Ureter (tissue), 1 donor: ENCODE measurements around the gene IFT52. TPM values are rescaled to one million over a fixed set of nuclear protein-coding genes. Genes with fewer than 3 reads are reported as not detected.
"Not testable (repeated sequence)": the region's sequence is repeated elsewhere in the genome, so short reads cannot be mapped to it uniquely, and the experiment has no call there.

Experiments used
- DNase-seq: peaks from one replicate; pipeline ENCODE4 v3.0.0-alpha.2; 2020; ENCODE audit warnings: low spot score
- total RNA-seq: library from RNA; stranded (reverse); gene quantifications from one replicate; pipeline ENCODE4 v1.2.4, GENCODE V29; 2023
- donor health status: DM: yes; HTN: yes; CAD: no.

IFT52 gene
- total RNA-seq, 1 donor from 2014 or later = 33.9 TPM

DNA sequence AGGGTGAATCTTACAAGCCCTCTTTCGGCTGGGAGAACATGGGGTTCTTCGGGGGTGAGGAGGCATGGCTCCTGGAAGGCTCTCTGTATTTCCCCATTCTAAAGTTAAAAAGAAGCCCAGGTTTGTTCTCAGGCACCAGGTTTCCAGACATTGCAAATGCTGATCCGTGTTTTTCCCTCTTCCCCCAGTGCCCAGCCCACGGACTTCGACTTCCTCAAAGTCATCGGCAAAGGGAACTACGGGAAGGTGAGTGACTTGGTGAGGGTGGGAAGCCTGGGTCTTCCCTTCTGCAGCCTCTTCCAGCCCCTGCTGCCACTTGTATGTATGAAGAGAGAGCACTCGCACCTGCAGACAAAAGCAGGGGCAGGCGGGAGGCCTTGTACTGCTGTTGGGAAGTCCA, 23.3 kb upstream of the IFT52 start:
- DNase-seq = no peak

DNA sequence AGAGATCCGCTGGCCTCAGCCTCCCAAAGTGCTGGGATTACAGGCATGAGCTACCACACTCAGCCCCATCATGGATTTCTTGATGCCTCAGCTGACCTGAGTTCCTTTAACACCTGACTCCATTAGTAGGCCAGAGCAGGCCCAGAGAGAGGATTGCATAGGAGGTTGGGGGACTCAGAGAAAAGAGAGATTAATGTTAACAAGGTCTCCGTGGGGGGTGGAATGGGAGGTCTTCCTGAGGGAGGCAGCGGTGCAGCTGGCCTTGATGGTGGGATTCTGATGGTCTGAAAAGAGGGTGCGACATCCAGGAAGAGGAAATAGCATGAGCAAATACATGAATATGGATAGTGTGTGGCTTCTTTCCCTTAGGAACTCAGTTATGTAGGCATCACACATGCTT, 22.0 kb upstream of the IFT52 start:
- DNase-seq = no peak

DNA sequence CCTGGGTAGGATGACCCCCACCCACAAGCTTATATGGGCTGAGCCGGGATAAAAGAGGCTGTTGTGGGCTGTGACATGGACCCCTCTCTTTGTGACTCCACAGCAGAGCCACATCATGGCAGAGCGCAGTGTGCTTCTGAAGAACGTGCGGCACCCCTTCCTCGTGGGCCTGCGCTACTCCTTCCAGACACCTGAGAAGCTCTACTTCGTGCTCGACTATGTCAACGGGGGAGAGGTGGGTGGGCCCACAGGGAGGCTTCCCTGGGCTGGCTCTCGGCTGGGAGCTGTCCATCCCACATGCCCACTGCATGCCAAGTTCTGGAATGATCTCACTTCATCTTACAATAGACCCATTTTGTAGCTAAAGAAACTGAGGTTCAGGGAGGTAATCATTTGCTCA, 21.5 kb upstream of the IFT52 start:
- no peak for DNase-seq

DNA sequence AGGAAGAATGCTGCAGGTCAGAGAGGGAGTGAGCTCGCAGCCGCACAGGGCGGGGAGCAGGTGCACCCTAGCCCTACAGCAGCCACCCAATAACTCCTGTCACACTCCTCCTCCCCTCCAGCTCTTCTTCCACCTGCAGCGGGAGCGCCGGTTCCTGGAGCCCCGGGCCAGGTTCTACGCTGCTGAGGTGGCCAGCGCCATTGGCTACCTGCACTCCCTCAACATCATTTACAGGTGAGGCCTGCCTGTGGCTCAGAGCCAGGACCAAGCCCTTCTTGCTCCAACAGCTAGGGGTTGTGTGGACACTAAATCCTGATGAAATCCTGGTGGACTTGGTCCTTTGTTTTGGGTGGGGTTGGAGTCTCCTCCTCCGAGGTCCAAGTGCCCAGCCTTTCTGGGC, 20.2 kb upstream of the IFT52 start:
- no peak for DNase-seq

DNA sequence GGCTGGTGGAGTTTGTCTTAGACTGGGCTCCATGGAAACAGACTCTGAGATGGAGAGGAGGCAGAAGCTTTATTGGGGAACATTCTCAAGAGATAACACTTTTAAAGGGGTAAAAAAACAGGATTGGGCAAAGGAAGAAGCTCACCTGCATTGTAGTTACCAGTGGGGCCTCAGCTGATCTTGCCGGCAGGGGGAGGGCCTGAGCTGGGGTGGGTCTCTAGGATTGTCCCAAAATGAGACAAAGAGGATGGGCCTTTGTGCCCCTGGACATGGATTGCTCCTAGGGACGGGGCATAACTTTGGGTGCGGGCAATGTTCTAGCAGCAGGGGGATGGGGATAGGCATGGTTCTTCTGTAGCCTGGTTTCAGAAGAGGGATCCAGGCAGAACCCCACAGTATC, 19.4 kb upstream of the IFT52 start:
- DNase-seq = no peak

DNA sequence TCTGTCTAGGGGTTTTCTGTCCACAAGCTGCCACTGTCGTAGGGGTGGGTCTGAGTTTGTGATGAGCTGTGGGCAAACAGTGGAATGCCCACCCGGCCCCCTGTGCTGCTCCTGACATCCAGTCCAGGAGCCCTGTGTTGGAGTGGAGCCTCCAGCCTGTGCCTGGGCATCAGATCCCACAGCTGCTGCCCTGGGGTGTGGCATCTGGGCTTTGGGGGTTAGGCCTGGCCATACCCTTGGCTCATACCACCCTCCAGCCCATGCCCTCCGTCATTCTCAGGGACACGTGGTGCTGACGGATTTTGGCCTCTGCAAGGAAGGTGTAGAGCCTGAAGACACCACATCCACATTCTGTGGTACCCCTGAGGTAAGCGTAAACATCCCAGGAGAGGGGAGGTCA, 19.0 kb upstream of the IFT52 start:
- DNase-seq = no peak

DNA sequence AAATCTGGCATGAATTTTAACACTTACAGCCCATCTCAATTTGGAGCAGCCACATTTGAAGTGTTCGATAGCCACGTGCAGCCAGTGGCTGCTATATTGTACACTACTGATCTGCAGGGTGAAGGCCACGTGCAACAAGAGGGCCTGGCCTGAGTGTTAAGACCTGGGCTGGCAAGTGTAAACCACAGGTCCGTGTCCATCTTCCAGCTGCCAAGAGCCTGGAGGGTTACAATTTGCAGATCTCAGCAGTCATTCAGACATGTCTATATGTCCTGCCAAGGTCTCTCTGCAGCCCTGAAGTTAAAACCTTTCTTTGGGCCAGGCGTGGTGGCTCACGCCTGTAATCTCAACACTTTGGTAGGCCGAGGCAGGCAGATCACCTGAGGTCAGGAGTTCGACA, 17.8 kb upstream of the IFT52 start:
- DNase-seq = no peak

DNA sequence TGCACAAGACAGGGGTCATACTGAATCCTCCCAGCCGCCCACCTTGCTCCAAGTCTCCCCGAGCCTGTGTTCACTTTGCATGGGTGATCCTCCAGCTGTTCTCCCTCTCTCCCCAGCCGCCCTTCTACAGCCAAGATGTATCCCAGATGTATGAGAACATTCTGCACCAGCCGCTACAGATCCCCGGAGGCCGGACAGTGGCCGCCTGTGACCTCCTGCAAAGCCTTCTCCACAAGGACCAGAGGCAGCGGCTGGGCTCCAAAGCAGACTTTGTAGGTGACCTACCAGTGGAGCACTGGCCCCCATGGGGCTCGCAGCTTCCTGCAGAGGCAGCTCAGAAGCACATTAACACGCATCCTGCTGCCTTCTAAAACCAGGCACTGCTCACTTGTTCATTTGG, 14.6 kb upstream of the IFT52 start:
- DNase-seq = no peak

DNA sequence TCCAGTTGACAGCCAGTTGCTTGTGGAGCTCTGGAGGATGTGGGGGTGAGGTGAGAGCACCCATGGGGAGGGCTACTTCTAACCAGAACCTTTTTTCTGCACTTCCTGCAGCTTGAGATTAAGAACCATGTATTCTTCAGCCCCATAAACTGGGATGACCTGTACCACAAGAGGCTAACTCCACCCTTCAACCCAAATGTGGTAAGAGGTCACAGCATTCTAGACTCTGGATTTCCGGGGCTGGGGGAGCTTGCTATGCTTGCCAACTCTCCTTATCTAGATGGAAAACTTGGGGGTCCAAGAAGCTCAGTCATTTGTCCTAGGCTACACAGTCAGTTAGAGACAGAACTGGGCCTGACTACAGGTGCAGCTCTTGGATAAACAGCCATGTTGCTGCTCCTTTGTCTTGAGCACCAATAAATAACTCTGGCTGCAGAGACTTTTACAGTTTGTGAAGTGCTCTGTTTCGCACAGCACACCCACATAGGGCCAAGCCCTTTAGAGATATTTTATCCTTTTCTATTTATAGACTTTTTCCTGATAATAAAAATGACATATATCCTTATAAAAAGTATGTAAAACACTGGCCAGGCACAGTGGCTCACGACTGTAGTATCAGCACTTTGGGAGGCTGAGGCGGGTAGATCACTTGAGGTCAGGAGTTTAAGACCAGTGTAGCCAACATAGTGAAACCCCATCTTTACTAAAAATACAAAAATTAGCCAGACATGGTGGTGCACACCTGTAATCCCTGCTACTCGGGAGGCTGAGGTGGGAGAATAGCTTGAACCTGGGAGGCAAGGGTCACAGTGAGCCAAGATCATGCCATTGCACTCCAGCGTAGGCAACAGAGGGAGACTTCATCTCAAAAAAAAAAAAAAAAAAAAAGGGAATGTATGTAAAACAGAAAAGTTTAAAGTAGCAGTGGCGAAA, 10.6 kb upstream of the IFT52 start:
- no peak for DNase-seq

DNA sequence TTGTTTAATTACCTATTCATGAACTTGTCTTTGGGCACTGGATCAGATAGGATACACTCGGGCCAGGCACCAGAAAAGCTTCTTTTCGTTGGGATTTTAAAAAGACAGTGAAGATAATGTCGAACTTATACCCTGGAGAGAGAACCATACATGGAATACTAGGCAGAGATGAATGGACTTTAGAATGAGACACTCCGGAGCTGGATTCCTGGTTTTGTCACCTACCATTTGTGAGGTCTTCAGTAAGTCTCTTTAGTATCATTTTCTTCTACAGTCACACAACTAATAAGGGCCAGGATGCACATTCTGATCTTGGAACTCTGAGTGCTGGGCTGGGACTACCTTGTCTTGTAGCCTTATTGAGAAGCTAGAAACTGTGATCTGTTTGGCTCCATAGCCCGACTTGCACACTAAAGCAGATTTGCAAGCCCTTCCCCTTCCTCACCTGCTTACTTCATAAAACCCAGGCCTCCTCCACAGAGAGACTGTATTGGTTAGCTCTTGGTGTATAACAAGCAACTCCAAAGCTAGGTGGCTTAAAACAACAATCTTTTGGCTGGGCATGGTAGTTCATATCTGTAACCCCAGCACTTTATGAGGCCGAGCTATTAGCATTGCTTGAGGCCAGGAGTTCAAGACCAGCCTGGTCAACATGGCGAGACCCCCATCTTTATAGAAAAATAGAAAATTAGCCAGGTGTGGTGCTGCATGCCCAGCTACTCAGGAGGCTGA, 7.4 kb upstream of the IFT52 start:
- no peak for DNase-seq

DNA sequence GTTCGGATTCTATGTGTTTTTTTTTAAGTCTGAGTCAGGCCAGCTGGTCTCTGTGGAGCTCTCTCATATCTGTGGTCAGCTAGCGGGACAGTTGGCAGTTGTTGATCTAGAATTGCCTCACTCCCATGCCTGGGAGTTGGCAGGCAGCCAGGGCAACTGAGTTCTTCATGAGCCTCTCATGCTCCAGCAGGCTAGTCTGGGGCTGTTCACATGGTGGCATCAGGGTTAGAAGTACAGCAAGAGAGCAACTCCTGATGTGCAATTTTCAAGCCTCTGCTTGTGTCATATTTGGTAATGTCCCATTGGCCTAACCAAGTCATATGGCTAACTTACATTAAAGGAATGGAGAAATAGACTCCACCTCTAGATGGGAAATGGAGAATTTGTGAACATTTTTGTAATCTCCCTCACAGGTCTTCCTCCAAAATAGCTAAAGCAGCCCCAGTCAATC, 6.7 kb upstream of the IFT52 start:
- DNase-seq = peak; percentile 53

DNA sequence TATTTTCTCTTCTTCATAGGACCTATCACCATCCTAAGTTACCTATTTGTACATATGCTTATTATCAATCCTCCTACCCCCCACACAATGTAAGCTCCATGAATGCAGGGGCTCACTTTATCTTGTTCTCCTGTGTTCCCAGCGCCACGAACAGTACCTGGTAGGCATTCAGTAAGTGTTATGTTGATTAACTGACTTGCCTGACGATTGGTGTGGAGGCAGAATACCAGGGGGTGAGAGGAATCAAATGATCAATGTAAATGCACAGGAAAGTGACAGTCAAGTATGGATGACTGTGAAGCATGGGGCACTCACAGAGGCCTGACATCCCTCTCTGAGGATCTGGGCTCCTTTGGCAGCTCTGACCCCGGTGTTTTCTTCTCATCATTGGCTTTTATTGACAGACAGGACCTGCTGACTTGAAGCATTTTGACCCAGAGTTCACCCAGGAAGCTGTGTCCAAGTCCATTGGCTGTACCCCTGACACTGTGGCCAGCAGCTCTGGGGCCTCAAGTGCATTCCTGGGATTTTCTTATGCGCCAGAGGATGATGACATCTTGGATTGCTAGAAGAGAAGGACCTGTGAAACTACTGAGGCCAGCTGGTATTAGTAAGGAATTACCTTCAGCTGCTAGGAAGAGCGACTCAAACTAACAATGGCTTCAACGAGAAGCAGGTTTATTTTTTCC, 6.1 kb upstream of the IFT52 start:
- no peak for DNase-seq

DNA sequence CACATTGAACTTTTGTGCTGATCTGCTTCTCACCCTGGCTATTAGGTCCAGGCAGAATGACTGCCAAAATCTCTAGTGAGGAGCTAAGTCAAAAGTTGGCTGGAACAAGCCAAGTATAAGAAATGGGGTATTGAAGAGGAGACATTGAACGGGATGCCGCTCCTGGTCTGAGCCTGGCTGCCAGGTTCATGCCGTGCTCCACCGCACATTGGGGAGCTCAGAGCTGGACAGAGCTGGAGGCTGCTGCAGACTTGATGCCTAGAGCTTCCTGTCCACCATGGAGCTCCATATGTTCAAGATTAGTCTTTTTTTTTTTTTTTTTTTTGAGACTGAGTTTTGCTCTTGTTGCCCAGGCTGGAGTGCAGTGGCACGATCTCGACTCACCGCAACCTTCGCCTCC, 4.1 kb upstream of the IFT52 start:
- no peak for DNase-seq

DNA sequence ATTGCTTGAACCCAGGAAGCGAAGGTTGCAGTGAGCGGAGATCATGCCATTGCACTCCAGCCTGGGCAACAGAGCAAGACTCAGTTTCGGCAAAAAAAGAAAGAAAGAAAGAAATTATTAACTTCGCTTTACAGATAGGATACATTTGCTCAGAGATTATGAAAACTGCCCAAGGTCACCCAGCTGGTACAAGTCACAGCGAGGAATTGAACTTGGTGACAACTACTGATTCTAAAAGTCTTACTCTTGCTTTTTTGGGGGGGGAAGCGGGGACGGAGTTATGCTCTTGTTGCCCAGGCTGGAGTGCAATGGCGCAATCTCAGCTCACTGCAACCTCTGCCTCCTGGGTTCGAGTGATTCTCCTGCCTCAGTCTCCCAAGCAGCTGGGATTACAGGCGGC, 2.2 kb upstream of the IFT52 start:
- DNase-seq = not testable (repeated sequence)

DNA sequence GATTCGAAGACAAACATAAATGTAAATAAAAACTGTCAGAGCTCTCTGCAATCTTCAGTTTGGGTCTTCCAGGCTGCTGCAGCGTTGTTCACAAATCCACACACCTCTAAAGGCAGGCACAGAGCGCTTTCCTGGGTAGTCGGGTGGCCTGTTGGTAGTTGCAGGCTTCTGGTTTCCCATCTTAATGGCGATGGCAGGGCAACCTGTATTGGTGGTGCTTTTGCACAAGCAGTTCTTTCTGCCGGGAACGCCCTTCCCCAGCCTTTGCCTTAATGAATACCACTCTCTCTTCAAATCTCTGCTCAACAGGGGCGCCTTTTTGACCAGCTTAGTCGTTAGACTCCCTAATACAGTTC, 723 bp upstream of the IFT52 start:
- DNase-seq = no peak

DNA sequence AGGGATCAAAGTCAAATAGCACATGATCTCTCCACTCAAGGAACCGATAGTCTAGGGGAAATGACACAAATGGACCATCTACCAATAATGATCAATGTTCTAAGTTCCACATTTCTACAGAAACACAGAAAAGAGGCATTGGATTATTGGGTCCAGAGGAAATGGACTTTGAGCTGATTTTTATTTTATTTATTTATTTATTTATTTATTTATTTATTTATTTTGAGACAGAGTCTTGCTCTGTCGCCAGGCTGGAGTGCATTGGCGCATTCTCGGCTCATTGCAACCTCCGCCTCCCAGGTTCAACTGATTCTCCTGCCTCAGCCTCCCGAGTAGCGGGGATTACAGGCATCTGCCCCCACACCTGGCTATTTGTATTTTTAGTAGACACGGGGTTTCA, 11.2 kb downstream of the IFT52 start:
- not testable (repeated sequence) for DNase-seq

DNA sequence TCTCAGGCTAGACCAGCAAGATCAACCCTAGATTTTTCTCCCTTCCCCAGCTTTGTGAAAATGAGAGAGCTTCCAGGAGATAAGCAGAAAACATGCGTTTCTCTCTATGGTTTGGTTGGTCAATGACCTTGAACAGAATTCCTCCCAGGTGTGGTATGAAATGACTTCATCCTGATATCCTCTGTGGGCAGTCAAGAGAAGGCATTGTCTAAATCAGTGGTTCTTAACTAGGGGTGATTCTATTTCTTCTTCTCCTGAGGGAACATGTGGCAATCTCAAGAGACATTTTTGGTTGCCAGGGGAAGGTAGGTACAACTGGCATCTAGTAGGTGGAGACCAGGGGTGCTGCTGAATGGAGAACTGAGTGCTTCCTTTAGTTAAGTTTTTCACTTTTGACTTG, 12.4 kb downstream of the IFT52 start:
- DNase-seq = no peak

DNA sequence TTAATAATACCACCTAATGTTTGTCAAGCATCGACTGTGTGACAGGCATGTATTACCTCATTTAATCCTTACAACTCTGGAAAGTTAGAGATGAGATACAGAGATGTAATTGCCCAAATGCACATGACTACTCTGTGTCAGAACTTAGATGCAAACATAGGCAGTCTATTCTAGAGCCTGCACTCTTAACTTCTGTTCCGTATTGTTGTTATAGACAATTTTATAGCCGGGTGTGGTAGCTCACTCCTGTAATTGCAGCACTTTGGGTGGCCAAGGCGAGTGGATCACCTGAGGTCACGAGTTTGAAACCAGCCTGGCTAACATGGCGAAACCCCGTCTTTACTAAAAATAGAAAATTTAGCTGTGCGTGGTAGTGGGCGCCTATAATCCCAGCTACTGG, 15.0 kb downstream of the IFT52 start:
- DNase-seq = no peak

DNA sequence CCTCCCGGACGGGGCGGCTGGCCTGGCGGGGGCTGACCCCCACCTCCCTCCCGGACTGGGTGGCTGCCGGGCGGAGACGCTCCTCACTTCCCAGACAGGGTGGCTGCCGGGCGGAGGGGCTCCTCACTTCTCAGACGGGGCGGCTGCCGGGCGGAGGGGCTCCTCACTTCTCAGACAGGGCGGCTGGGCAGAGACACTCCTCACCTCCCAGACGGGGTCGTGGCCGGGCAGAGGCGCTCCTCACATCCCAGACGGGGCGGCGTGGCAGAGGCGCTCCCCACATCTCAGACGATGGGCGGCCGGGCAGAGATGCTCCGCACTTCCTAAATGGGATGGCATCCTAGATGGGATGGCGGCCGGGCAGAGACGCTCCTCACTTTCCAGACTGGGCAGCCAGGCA, 16.5 kb downstream of the IFT52 start:
- DNase-seq = not testable (repeated sequence)

DNA sequence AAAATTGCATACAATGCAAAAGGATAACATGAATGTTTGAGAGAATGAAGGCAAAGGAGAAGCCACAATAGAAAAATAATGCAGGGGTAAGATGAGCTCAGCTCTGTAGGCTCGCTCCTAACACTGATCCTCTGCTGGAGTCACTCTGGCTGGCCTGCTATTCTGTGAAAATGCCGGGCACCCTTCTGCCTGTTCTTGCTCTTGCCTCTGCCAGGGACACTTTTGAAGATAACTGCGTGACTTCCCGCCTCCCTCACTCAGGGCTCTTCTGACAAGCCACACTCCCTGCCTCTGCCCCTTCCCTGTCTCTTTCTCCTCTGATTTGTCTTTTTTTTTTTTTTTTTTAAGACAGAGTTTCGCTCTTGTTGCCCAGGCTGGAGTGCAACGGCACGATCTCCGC, 40.9 kb downstream of the IFT52 start:
- DNase-seq = no peak

DNA sequence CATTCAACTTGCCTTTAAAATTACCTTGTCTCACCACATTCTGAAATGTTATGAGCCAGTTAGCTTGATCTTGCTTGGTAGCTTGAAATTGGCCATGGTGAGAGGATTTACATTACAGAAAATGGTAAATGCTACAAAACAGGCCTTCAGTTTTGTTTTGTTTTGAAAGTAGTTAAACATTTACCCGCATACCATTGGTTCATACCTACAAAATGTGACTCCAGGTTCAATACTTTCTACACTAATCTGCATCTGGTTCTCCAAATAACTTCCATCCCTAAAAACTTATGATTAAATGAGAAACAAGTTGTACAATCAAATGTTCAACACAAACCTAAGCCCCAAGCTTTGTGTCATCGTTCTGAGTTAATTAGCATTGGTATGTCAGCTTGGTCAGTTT, 45.7 kb downstream of the IFT52 start:
- DNase-seq = no peak

DNA sequence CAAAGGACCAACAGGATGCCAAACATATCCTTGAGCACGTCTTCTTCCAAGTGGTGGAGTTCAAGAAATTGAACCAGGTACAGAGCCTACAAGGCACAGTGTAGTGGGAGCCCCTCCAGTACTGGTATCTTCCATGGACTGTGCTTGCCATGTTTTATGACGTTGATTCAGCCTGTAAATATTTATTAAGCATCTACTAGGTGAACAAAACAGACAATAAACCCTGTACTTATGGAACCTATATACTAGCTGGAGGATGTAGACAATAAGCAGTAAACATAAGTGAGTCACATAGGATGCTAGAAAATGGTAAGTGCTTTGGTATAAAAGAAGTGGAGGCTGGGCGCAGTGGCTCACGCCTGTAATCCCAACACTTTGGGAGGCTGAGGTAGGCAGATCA, 51.8 kb downstream of the IFT52 start:
- DNase-seq = no peak
